Measurements from ENCODE around the gene TREML4. TPM values are rescaled to one million over a fixed set of nuclear protein-coding genes. Genes with fewer than 3 reads are reported as not detected.

The TREML4 gene
- total and polyA plus RNA-seq, 2 of the 4 experiments (the other 2 are of a cell fraction) = not detected

- Histone ChIP-seq H4K20me1 (ENCODE audit: insufficient read depth, low read length) (no peaks in the 10 kb centered on the region), H3K4me1 (ENCODE audit: control insufficient read depth, insufficient read depth, low read length) (no peaks in the 10 kb centered on the region), H3K27ac (ENCODE audit: insufficient read depth, low read length) (no peak overlapping the region), H2BK5ac (ENCODE audit: low read depth, low read length, poor library complexity, severe bottlenecking) (no peak overlapping the region), H3K56ac (ENCODE audit: extremely low read depth, insufficient read depth, low read length) (no peak overlapping the region), H4K8ac (ENCODE audit: low read depth in 2 of 2, low read length in 2 of 2) (no peak overlapping the region), H3K9me3 (ENCODE audit: control insufficient read depth, insufficient read depth, low read length) (no peaks in the 10 kb centered on the region), H3K4me2 (ENCODE audit: low read depth, low read length) (no peak overlapping the region), H3K36me3 (ENCODE audit: control insufficient read depth, insufficient read depth, low read length) (no peaks in the 10 kb centered on the region), H3K23ac (ENCODE audit: low read depth, low read length) (no peak overlapping the region), H3K18ac (ENCODE audit: low read depth, low read length) (no peak overlapping the region), H2BK15ac (ENCODE audit: low read depth, low read length) (no peak overlapping the region), H3K79me1 (ENCODE audit: low read depth in 1 of 2, low read length in 2 of 2) (no peaks in the 10 kb centered on the region), H3K4ac (ENCODE audit: low read depth, low read length) (no peak overlapping the region), H2AK9ac (replicated peaks; ENCODE audit: low read depth, low read length, poor library complexity) (no peak overlapping the region), H3K27me3 (ENCODE audit: control insufficient read depth, insufficient read depth, low read length) (peaks cover 14% of the 10 kb centered on the region), H3K9me1 (ENCODE audit: insufficient read depth, low read length) (no peaks in the 10 kb centered on the region), H2AFZ (replicated peaks; ENCODE audit: low read length, poor library complexity) (no peak overlapping the region), H2BK120ac (ENCODE audit: low read depth, low read length) (no peak overlapping the region), H3K14ac (replicated peaks; ENCODE audit: low read depth, low read length) (no peak overlapping the region), H3K9ac (ENCODE audit: low read depth, low read length) (no peak overlapping the region), H4K91ac (ENCODE audit: insufficient read depth, low read depth, low read length) (no peak overlapping the region), H2AK5ac (ENCODE audit: low read depth, low read length) (no peak overlapping the region), H3K4me3 (ENCODE audit: insufficient read depth, low read depth, low read length) (no peak overlapping the region), H2BK20ac (ENCODE audit: low read depth, low read length) (no peak overlapping the region), H4K5ac (ENCODE audit: low read depth, low read length) (no peak overlapping the region)
- ATAC-seq (ENCODE audit: low read depth) (no peak), DNase-seq (no peak)
- CTCF ChIA-PET = no interaction called here
- TF ChIP-seq RFX5 (IDR thresholded peaks at IDR 0.05; ENCODE audit: low read depth, low read length) (no peak), SMC3 (IDR thresholded peaks at IDR 0.05; ENCODE audit: low read depth, low read length) (no peak), MAZ (IDR thresholded peaks at IDR 0.05; ENCODE audit: borderline replicate concordance, low read depth, low read length) (no peak), FOS (IDR thresholded peaks at IDR 0.05; ENCODE audit: low read depth, low read length) (no peak), MAFK (IDR thresholded peaks at IDR 0.05; ENCODE audit: low read depth, low read length) (no peak), RAD21 (IDR thresholded peaks at IDR 0.05; ENCODE audit: low read length) (no peak), CHD1 (IDR thresholded peaks at IDR 0.05; ENCODE audit: low read depth, low read length) (no peak), CEBPB (IDR thresholded peaks at IDR 0.05; ENCODE audit: low read depth, low read length) (no peak), RCOR1 (IDR thresholded peaks at IDR 0.05; ENCODE audit: insufficient replicate concordance, low read length) (no peak)
- TF ChIP-seq, protein P1, sequence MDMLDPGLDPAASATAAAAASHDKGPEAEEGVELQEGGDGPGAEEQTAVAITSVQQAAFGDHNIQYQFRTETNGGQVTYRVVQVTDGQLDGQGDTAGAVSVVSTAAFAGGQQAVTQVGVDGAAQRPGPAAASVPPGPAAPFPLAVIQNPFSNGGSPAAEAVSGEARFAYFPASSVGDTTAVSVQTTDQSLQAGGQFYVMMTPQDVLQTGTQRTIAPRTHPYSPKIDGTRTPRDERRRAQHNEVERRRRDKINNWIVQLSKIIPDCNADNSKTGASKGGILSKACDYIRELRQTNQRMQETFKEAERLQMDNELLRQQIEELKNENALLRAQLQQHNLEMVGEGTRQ (IDR thresholded peaks at IDR 0.05; ENCODE audit: low read depth, low read length) = no peak
- POLR2A ChIA-PET (ENCODE audit: unreplicated experiment) = no interaction called here
- no TSS peak for BruUV-seq (replicated peaks)
- dilution Hi-C loops (cut with HindIII; ENCODE audit: low sequenced_read_pairs, unreplicated experiment) (no loop called here), intact Hi-C loops (cut with micrococcal nuclease) (no loop called here), in situ Hi-C loops (cut with MboI; ENCODE audit: low sequenced_read_pairs) (no loop called here)
- WGBS, 2 experiments (ENCODE audit: extremely low coverage in 2 of 2, insufficient read length in 1 of 2) = no CpG with 5 or more reads among the region's 2 CpGs
Observed at GRCh38 chr6:41274256-41274655, 46.1 kb downstream of the TREML4 start.
